Measurements from ENCODE around the gene AMOT.

- TF ChIP-seq, protein P1, sequence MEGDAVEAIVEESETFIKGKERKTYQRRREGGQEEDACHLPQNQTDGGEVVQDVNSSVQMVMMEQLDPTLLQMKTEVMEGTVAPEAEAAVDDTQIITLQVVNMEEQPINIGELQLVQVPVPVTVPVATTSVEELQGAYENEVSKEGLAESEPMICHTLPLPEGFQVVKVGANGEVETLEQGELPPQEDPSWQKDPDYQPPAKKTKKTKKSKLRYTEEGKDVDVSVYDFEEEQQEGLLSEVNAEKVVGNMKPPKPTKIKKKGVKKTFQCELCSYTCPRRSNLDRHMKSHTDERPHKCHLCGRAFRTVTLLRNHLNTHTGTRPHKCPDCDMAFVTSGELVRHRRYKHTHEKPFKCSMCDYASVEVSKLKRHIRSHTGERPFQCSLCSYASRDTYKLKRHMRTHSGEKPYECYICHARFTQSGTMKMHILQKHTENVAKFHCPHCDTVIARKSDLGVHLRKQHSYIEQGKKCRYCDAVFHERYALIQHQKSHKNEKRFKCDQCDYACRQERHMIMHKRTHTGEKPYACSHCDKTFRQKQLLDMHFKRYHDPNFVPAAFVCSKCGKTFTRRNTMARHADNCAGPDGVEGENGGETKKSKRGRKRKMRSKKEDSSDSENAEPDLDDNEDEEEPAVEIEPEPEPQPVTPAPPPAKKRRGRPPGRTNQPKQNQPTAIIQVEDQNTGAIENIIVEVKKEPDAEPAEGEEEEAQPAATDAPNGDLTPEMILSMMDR (IDR thresholded peaks at IDR 0.05), result no peak
- no peak for TF ChIP-seq EP300 (IDR thresholded peaks at IDR 0.05)
- TF ChIP-seq POLR2A (IDR thresholded peaks at IDR 0.05), result no peak
- no peak for TF ChIP-seq POLR2AphosphoS5 (IDR thresholded peaks at IDR 0.05)
Measured at GRCh38 chrX:112774142-112774541, 66.5 kb downstream of the AMOT start.

Data from suprapubic skin (tissue), 4 donors.